ENCODE measurements around the gene CYB5A.

DNA sequence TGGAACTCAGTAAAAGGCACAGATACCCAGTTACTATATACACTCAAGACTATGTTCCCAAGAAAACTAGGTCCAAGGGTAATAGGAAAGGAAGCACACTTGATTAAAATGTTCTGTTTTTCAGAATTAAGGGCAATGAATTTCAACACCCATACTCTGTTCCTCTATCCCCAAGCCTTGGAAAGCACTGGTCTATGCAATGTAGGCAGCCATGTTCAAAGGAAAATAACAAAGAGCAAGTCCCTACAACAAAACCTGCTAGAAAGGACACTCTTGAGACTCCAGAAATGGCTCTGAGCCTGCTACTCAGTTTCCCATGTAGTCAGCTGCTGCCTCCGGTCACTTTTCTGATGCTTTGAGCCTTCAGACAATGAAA lies 6.8 kb downstream of the CYB5A start:
- TF ChIP-seq, protein P1, sequence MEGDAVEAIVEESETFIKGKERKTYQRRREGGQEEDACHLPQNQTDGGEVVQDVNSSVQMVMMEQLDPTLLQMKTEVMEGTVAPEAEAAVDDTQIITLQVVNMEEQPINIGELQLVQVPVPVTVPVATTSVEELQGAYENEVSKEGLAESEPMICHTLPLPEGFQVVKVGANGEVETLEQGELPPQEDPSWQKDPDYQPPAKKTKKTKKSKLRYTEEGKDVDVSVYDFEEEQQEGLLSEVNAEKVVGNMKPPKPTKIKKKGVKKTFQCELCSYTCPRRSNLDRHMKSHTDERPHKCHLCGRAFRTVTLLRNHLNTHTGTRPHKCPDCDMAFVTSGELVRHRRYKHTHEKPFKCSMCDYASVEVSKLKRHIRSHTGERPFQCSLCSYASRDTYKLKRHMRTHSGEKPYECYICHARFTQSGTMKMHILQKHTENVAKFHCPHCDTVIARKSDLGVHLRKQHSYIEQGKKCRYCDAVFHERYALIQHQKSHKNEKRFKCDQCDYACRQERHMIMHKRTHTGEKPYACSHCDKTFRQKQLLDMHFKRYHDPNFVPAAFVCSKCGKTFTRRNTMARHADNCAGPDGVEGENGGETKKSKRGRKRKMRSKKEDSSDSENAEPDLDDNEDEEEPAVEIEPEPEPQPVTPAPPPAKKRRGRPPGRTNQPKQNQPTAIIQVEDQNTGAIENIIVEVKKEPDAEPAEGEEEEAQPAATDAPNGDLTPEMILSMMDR (IDR thresholded peaks at IDR 0.05): no peak
- TF ChIP-seq EP300 (IDR thresholded peaks at IDR 0.05; ENCODE audit: low read depth): no peak
